ENCODE measurements around the gene MRPS23. TPM values are rescaled to one million over a fixed set of nuclear protein-coding genes. Genes with fewer than 3 reads are reported as not detected.

MRPS23 gene
- total RNA-seq, 4 donors from 2014 or later, result 24.3 to 47.2 (median 35.5) TPM

- in situ Hi-C loops (cut with MboI; ENCODE audit: low sequenced_read_pairs in 4 of 4), result loop anchor here in 2 of 4 donors (25.0 kb wide), 2 partner anchors 245 to 605 kb away; partner anchors contain the start of gene DYNLL2 (in 1 of the 2)
- peak overlapping the region in 1 of 4 donors; percentile 88 for H3K27ac ChIP-seq
Measured at GRCh38 chr17:57842280-57842679, 7.6 kb downstream of the MRPS23 start.

GRCh38 chr17:57839571-57839923, 10.3 kb downstream of the MRPS23 start:
- no peaks in the 10 kb centered on the region for H3K9me3 ChIP-seq
- no peaks in the 10 kb centered on the region for H3K27me3 ChIP-seq
- no peak overlapping the region for H3K4me3 ChIP-seq
- DNase-seq, result peak in 1 of 2 donors; percentile 48
- TF ChIP-seq CTCF (IDR thresholded peaks at IDR 0.05 in 4 of 5, conservative IDR thresholded peaks at IDR 0.05 in 1 of 5), result no peak
- peak in 1 of 2 donors; percentile 39 for TF ChIP-seq POLR2A (IDR thresholded peaks at IDR 0.05)
- H3K4me1 ChIP-seq, result peaks cover 44 to 53% of the 10 kb centered on the region in 2 donors
- ATAC-seq, result peak; percentile 93 to 96
- peaks cover 0 to 10% of the 10 kb centered on the region in 2 donors for H3K36me3 ChIP-seq
- in situ Hi-C loops (cut with MboI; ENCODE audit: low sequenced_read_pairs in 4 of 4) (loop anchor here in 2 of 4 donors (25.0 kb wide), 2 partner anchors 248 to 602 kb away; partner anchors contain the start of gene DYNLL2 (in 1 of the 2)), intact Hi-C loops (cut with DNase I; ENCODE audit: low total_unique reads) (loop anchor here (5.0 kb wide), 1 partner anchor 742 kb away; no protein-coding TSS in a partner anchor)
- peak overlapping the region; percentile 71 to 92 (median 88) for H3K27ac ChIP-seq

More at GRCh38 chr17:57842280-57842679, 7.6 kb downstream of the MRPS23 start:
- no peak overlapping the region for H3K4me3 ChIP-seq
- peaks cover 0 to 19% of the 10 kb centered on the region in 2 donors for H3K36me3 ChIP-seq
- peaks cover 30 to 36% of the 10 kb centered on the region in 2 donors for H3K4me1 ChIP-seq
- H3K9me3 ChIP-seq, result no peaks in the 10 kb centered on the region
- TF ChIP-seq POLR2A (IDR thresholded peaks at IDR 0.05) (no peak), CTCF (IDR thresholded peaks at IDR 0.05 in 4 of 5, conservative IDR thresholded peaks at IDR 0.05 in 1 of 5) (no peak)
- intact Hi-C loops (cut with DNase I; ENCODE audit: low total_unique reads), result no loop called here
- H3K27me3 ChIP-seq, result no peaks in the 10 kb centered on the region
- no peak for ATAC-seq
- no peak for DNase-seq

- ATAC-seq, result peak in 1 of 2 donors; percentile 2
- H3K27ac ChIP-seq, result peak overlapping the region; percentile 71 to 92 (median 88)
- no peak overlapping the region for H3K4me3 ChIP-seq
- no peak for TF ChIP-seq CTCF (IDR thresholded peaks at IDR 0.05 in 4 of 5, conservative IDR thresholded peaks at IDR 0.05 in 1 of 5)
- TF ChIP-seq POLR2A (IDR thresholded peaks at IDR 0.05), result no peak
- in situ Hi-C loops (cut with MboI; ENCODE audit: low sequenced_read_pairs in 4 of 4) (loop anchor here in 2 of 4 donors (25.0 kb wide), 2 partner anchors 248 to 602 kb away; partner anchors contain the start of gene DYNLL2 (in 1 of the 2)), intact Hi-C loops (cut with DNase I; ENCODE audit: low total_unique reads) (loop anchor here (5.0 kb wide), 1 partner anchor 742 kb away; no protein-coding TSS in a partner anchor)
- no peaks in the 10 kb centered on the region for H3K27me3 ChIP-seq
- no peak for DNase-seq
- peaks cover 0 to 9% of the 10 kb centered on the region in 2 donors for H3K36me3 ChIP-seq
- peaks cover 46 to 58% of the 10 kb centered on the region in 2 donors for H3K4me1 ChIP-seq
- H3K9me3 ChIP-seq, result no peaks in the 10 kb centered on the region
Measured at GRCh38 chr17:57838857-57839570, 10.8 kb downstream of the MRPS23 start.

DNA sequence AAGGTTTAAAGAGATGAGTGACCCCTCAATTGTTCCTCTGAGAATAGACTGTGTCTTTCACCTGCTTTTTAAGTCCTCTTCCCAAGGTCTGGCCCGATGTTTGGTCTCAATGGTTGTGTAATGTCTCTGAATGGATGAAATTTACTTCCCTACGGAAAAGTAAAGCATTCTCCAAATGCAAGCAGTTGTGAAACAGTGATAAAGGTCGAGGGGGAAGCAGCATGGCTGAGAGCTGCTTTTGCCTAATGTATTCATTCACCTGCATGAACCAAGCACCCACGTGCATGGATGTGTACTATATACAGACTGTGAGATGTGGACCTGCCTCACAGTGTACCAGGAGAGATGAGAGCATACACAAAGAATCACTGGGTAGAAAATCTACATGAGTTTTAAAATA, 11.4 kb downstream of the MRPS23 start:
- Histone ChIP-seq H3K4me3 (no peak overlapping the region), H3K4me1 (peaks cover 50 to 64% of the 10 kb centered on the region in 2 donors), H3K27ac (peak overlapping the region; percentile 71 to 92 (median 88)), H3K9me3 (no peaks in the 10 kb centered on the region), H3K36me3 (peaks cover 0 to 9% of the 10 kb centered on the region in 2 donors), H3K27me3 (no peaks in the 10 kb centered on the region)
- ATAC-seq, result no peak
- TF ChIP-seq POLR2A (IDR thresholded peaks at IDR 0.05) (no peak), CTCF (IDR thresholded peaks at IDR 0.05 in 4 of 5, conservative IDR thresholded peaks at IDR 0.05 in 1 of 5) (no peak)
- in situ Hi-C loops (cut with MboI; ENCODE audit: low sequenced_read_pairs in 4 of 4), result loop anchor here in 2 of 4 donors (25.0 kb wide), 2 partner anchors 249 to 601 kb away; partner anchors contain the start of gene DYNLL2 (in 1 of the 2)
- no peak for DNase-seq
- intact Hi-C loops (cut with DNase I; ENCODE audit: low total_unique reads), result loop anchor here (5.0 kb wide), 1 partner anchor 741 kb away; no protein-coding TSS in a partner anchor
